ENCODE measurements around the gene CAMK2G. TPM values are rescaled to one million over a fixed set of nuclear protein-coding genes. Genes with fewer than 3 reads are reported as not detected.

Gene CAMK2G
- total and polyA plus RNA-seq, 4 donors, result 6.8 to 18.3 (median 9.9) TPM

GRCh38 chr10:73922007-73922863, 47.9 kb upstream of the CAMK2G start:
- no peak overlapping the region for H3K27ac ChIP-seq (ENCODE audit: low read depth in 1 of 2, low read length in 2 of 2)
- WGBS, result 91% methylated on average over 6 of the region's 6 CpGs
- no peaks in the 10 kb centered on the region for H3K36me3 ChIP-seq (ENCODE audit: control insufficient read depth in 4 of 4, insufficient read depth in 3 of 4, low read depth in 1 of 4, low read length in 3 of 4)
- no peaks in the 10 kb centered on the region for H3K27me3 ChIP-seq (ENCODE audit: control insufficient read depth in 4 of 4, insufficient read depth in 4 of 4, low read length in 3 of 4)
- TF ChIP-seq HNF4G (IDR thresholded peaks at IDR 0.05), result no peak
- TF ChIP-seq ATF3 (IDR thresholded peaks at IDR 0.05), result no peak
- TF ChIP-seq NR2F2 (IDR thresholded peaks at IDR 0.05), result no peak
- TF ChIP-seq, protein P1, sequence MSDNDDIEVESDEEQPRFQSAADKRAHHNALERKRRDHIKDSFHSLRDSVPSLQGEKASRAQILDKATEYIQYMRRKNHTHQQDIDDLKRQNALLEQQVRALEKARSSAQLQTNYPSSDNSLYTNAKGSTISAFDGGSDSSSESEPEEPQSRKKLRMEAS (IDR thresholded peaks at IDR 0.05), result no peak
- TF ChIP-seq EGR1 (IDR thresholded peaks at IDR 0.05; ENCODE audit: low read depth in 2 of 2), result no peak
- TF ChIP-seq RXRA (IDR thresholded peaks at IDR 0.05), result no peak
- TF ChIP-seq JUND (IDR thresholded peaks at IDR 0.05), result no peak
- TF ChIP-seq YY1 (IDR thresholded peaks at IDR 0.05), result no peak
- TF ChIP-seq HNF4A (conservative IDR thresholded peaks at IDR 0.05), result no peak
- TF ChIP-seq TAF1 (conservative IDR thresholded peaks at IDR 0.05), result no peak
- TF ChIP-seq, protein P2, sequence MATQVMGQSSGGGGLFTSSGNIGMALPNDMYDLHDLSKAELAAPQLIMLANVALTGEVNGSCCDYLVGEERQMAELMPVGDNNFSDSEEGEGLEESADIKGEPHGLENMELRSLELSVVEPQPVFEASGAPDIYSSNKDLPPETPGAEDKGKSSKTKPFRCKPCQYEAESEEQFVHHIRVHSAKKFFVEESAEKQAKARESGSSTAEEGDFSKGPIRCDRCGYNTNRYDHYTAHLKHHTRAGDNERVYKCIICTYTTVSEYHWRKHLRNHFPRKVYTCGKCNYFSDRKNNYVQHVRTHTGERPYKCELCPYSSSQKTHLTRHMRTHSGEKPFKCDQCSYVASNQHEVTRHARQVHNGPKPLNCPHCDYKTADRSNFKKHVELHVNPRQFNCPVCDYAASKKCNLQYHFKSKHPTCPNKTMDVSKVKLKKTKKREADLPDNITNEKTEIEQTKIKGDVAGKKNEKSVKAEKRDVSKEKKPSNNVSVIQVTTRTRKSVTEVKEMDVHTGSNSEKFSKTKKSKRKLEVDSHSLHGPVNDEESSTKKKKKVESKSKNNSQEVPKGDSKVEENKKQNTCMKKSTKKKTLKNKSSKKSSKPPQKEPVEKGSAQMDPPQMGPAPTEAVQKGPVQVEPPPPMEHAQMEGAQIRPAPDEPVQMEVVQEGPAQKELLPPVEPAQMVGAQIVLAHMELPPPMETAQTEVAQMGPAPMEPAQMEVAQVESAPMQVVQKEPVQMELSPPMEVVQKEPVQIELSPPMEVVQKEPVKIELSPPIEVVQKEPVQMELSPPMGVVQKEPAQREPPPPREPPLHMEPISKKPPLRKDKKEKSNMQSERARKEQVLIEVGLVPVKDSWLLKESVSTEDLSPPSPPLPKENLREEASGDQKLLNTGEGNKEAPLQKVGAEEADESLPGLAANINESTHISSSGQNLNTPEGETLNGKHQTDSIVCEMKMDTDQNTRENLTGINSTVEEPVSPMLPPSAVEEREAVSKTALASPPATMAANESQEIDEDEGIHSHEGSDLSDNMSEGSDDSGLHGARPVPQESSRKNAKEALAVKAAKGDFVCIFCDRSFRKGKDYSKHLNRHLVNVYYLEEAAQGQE (IDR thresholded peaks at IDR 0.05), result no peak
- no peak for TF ChIP-seq FOXA1 (IDR thresholded peaks at IDR 0.05)
- no peak for TF ChIP-seq RAD21 (IDR thresholded peaks at IDR 0.05)
- TF ChIP-seq SP1 (IDR thresholded peaks at IDR 0.05), result no peak
- TF ChIP-seq, protein P3, sequence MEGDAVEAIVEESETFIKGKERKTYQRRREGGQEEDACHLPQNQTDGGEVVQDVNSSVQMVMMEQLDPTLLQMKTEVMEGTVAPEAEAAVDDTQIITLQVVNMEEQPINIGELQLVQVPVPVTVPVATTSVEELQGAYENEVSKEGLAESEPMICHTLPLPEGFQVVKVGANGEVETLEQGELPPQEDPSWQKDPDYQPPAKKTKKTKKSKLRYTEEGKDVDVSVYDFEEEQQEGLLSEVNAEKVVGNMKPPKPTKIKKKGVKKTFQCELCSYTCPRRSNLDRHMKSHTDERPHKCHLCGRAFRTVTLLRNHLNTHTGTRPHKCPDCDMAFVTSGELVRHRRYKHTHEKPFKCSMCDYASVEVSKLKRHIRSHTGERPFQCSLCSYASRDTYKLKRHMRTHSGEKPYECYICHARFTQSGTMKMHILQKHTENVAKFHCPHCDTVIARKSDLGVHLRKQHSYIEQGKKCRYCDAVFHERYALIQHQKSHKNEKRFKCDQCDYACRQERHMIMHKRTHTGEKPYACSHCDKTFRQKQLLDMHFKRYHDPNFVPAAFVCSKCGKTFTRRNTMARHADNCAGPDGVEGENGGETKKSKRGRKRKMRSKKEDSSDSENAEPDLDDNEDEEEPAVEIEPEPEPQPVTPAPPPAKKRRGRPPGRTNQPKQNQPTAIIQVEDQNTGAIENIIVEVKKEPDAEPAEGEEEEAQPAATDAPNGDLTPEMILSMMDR (IDR thresholded peaks at IDR 0.05; ENCODE audit: low read depth, low read length, missing input control), result no peak
- no peak for TF ChIP-seq GABPA (IDR thresholded peaks at IDR 0.05 in 1 of 2, conservative IDR thresholded peaks at IDR 0.05 in 1 of 2)
- TF ChIP-seq, protein P4, sequence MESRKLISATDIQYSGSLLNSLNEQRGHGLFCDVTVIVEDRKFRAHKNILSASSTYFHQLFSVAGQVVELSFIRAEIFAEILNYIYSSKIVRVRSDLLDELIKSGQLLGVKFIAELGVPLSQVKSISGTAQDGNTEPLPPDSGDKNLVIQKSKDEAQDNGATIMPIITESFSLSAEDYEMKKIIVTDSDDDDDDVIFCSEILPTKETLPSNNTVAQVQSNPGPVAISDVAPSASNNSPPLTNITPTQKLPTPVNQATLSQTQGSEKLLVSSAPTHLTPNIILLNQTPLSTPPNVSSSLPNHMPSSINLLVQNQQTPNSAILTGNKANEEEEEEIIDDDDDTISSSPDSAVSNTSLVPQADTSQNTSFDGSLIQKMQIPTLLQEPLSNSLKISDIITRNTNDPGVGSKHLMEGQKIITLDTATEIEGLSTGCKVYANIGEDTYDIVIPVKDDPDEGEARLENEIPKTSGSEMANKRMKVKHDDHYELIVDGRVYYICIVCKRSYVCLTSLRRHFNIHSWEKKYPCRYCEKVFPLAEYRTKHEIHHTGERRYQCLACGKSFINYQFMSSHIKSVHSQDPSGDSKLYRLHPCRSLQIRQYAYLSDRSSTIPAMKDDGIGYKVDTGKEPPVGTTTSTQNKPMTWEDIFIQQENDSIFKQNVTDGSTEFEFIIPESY (IDR thresholded peaks at IDR 0.05), result no peak
- no peaks in the 10 kb centered on the region for H3K4me1 ChIP-seq (ENCODE audit: control insufficient read depth in 4 of 4, insufficient read depth in 4 of 4, low read length in 3 of 4)
- H3K9me3 ChIP-seq (ENCODE audit: control insufficient read depth in 4 of 4, low read length in 3 of 4), result peaks cover 0 to 3% (median under 1%) of the 10 kb centered on the region in 4 donors
- no peak for DNase-seq (ENCODE audit: low spot score)
- no peak overlapping the region for H3K4me3 ChIP-seq (ENCODE audit: low read depth in 1 of 3, low read length in 3 of 3)
- H3K9ac ChIP-seq (ENCODE audit: low read depth in 1 of 2, low read length in 2 of 2), result no peak overlapping the region
